ENCODE measurements around the gene WDR6.

The WDR6 gene, protein sequence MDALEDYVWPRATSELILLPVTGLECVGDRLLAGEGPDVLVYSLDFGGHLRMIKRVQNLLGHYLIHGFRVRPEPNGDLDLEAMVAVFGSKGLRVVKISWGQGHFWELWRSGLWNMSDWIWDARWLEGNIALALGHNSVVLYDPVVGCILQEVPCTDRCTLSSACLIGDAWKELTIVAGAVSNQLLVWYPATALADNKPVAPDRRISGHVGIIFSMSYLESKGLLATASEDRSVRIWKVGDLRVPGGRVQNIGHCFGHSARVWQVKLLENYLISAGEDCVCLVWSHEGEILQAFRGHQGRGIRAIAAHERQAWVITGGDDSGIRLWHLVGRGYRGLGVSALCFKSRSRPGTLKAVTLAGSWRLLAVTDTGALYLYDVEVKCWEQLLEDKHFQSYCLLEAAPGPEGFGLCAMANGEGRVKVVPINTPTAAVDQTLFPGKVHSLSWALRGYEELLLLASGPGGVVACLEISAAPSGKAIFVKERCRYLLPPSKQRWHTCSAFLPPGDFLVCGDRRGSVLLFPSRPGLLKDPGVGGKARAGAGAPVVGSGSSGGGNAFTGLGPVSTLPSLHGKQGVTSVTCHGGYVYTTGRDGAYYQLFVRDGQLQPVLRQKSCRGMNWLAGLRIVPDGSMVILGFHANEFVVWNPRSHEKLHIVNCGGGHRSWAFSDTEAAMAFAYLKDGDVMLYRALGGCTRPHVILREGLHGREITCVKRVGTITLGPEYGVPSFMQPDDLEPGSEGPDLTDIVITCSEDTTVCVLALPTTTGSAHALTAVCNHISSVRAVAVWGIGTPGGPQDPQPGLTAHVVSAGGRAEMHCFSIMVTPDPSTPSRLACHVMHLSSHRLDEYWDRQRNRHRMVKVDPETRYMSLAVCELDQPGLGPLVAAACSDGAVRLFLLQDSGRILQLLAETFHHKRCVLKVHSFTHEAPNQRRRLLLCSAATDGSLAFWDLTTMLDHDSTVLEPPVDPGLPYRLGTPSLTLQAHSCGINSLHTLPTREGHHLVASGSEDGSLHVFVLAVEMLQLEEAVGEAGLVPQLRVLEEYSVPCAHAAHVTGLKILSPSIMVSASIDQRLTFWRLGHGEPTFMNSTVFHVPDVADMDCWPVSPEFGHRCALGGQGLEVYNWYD

DNA sequence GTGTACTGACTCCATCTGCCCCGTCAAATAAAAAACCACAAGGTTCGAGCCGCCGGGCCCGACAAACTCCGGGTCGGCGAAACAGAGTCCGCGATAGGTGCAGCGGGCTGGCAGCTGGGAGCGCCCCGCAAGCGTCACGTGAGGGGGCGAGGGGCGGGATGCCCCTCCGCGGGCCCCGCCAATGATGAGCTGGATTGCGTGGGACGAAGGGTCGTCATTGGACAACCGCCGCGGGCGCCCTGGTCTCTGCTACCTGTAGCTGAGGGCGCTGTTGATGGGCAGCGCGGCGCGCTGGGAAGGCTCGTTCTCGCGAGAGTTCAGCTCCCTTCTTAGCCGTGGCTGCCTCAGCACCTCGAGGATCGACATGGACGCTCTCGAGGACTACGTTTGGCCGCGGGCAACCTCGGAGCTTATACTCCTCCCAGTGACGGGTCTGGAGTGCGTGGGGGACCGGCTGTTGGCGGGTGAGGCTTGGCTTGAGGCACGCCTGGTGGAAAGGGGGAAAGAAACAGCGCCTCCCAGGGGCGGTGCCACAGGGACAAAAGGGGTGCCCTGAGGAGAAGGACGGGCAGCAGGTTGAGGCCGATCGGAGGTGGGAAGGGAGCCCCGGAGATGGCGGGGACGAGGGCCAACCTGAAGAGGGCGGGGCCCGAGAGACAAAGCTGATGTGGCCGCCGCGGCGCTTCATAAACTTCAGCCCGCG lies at the start of gene WDR6:
Gene WDR6, plus strand, starts transcription at position 324 of the 703 bp plus-strand sequence. Its CDS starts 41 bp downstream, at position 365.
- peak; percentile 74 to 98 (median 91) for DNase-seq

DNA sequence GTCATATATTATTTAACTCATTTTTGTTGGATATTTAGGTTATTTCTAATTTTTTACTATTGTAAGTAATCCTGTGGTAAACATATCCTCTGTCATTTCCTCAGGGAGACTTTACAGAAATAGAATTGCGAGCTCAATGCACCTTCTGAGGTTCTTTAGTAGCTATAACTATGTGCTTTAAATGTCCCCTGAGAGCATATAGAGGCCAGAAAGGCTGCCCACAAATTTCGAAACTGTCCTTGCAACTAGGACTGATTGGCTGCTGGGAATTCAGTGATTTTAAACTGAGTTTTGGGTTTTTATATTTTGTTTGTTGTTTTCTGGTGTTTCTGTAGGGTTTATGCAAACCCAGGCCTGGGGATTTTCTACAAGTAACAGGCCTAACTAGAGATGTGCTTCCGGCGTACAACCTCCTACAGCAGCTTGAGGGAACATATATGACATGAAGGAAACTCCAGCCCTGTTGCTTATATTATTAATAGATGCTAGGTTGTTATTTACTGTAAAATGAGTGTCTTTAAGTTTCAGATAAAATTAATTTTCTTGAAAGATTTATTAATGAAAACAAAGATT lies 46.3 kb upstream of the WDR6 start:
- no peak for DNase-seq

DNA sequence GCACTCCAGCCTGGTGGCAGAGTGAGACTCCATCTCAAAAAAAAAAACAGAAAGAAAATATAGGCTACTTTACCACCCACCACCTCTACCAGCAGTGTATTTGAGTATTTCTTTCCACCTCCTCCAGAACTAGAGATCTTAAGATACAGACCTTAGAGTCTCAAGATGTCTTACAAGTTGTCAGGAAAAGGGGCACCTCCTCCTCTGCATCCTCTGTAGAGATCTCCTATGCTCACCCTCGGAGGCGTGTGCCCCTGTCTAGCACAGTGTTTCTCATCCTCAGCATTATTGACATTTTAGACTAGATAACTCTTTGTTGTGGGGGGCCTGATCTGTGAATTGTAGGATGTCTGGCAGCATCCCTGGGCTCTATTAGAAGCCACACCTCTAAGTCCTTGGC lies 44.9 kb upstream of the WDR6 start:
- DNase-seq: no peak

DNA sequence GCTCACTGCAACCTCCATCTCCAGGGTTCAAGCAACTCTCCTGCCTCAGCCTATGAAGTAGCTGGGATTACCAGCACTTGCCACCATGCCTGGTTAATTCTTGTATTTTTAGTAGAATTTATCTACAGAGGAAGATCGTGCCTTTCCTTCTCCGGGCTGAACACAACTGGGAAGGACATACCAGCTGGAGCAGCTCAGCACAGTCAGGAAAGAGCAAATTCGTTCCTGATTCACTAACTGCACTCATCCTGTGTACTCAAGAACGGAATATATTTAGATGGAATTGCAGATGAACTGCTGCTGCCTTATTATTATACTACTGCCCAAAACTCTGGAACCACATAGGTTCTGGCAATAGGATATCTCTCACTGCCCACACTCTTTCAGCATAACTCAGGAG lies 44.3 kb upstream of the WDR6 start:
- no peak for DNase-seq

DNA sequence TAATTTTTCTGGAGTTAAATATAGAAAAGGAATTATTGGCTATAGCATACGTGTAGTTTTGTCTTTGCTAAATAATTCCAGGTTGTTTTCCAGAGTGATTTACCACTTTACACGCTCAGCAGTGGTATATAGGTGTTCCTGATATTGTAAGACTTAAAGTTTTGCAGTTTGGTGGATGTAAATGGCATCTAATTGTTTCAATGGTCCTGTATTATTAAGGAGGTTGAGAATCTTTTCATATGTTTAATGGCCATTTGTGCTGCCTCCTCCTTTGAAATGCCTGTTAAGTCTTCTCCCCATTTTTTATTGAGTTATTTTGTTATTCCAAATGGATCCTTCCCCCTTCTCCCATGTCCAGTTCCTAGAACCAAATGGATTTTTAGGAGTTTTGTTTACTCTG lies 43.6 kb upstream of the WDR6 start:
- DNase-seq: no peak

DNA sequence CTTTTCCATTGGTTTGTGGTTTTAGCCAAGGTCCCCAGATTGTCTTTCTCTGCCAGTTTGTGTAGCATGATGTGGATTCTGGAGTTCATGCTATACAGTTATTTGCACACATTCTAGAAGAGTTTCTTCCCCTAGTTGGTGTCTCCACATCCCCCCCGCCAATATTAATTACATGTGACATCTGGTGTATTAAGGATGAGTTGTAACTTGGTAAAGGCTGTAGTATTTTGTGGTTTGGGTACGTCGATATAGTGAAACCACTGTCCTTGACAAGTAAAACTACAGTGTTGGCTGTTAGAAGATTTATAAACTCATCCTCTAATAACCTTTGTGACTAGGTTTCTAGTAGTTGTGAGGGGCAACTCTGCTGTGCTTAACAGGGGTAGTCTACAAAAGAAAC lies 40.8 kb upstream of the WDR6 start:
- no peak for DNase-seq

DNA sequence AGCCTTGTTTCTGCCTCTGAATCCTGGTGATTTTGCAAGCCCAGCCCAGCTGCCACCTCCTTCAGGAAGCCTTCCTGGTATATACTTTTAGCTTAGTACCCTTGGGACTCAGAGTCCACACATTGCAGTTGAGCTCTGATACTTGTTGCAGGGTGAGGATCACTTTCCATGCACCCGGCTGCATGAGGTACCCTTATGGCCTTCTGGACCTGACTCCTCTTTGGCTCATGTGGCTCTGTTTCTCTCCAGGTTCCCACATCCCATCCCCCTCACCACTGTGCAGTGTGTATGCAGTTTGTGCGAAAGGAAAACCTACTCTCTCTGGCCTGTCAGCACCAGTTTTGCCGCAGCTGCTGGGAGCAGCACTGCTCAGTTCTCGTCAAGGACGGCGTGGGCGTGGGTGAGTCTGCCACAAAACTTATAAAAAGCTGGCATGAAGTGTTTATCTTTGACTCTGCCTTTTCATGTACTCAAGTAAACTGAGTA lies 40.3 kb upstream of the WDR6 start:
- DNase-seq: no peak

DNA sequence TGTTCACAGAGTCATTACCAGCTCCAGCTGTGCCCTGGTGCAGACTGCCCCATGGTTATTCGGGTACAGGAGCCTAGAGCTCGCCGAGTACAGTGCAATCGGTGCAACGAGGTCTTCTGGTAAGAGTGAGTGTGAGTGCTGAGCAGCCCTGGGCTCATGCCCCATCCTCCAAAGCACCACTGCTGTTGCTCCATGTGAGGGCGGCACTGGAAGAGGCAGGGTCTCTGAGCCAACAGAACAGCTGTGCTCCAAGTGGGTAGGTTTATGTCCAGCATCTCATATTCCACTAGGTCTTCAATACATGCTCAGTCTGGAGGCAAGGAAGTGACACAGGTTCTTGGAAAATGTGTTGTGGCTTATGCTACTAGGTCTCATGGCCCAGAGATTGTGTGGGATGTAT lies 36.6 kb upstream of the WDR6 start:
- DNase-seq: no peak

DNA sequence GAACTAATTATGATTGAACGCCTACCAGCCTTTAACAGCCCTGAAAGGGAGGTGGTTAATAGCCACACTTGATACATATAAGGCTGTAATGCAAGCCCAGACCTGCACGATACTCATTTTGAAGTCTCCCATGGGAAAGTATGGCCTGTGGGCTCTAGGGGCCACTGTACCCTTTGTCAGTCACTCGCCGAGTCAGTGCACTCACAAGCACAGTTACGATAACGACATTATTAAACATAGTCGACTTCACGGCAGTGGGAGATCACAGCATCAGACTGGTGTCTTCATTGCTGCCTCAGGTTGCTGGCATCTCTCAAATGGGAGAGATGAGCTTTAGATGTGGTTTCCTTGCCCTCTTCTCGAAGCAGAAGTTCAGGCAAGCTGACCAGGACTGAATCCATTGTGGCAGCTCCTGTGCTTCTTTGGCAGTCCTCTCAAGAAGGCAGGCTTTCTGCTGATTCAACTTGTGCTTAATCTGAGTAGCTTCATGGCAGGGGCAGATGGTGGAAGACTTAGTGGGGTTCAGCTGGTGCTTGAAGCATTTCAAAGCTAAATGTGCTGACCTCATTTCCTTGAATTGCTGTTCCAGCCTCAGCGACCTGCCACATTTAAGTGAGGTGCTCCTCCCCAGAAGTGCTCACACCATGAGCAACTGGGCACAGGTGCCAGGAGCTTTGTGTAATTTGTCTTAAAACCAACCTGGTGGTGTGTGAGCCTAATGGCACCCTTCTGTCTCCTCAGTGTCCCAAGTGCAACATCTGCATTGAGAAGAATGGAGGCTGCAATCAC lies 32.9 kb upstream of the WDR6 start:
- DNase-seq: no peak

DNA sequence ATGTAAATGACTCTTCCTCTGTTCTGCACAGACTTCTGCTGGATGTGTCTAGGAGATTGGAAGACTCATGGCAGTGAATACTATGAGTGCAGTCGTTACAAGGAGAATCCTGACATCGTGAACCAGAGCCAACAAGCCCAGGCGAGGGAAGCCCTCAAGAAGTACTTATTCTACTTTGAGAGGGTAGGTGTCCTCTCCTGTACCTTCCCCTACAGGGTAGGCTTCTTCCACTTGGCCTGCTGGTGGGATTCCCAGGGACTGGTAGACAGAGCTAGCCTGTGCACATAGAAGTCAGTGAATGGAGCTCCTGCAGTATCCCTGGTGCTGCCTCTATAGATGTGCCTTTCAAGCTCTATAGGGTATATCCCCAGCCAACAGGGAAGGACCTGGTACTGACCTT lies 27.7 kb upstream of the WDR6 start:
- DNase-seq: no peak

DNA sequence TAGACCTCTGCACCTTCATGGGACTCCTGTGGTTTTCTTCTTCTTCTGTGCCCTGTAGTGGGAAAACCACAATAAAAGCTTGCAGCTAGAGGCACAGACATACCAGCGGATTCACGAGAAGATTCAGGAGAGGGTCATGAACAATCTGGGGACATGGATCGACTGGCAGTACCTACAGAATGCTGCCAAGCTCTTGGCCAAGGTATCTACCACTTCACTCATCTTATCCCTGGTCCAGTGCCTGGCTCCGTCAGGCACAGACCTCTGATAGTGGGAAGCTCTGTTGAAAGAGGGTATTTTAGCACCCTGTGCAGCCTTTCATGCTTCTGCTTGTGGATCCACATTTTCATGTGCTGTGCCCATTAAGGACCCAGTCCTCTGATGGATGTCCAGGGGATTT lies 26.9 kb upstream of the WDR6 start:
- no peak for DNase-seq

DNA sequence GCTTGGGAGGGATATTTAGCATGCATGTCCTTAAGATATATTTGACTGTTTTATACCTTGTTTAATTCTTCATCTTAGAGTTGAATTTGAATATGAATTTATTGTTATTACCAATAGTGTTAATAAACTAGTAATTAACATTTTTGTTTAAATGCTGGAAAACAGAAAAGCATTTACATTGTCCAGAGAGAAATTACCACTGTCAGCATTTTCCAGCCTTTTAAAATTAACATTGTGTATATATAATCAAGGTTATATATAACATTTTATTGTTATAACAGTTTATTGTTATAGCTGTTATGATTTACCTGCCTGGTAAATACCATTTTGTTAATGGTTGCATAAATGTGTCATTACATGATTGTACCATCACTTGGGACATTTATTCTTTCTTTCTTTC lies 25.2 kb upstream of the WDR6 start:
- DNase-seq: no peak

DNA sequence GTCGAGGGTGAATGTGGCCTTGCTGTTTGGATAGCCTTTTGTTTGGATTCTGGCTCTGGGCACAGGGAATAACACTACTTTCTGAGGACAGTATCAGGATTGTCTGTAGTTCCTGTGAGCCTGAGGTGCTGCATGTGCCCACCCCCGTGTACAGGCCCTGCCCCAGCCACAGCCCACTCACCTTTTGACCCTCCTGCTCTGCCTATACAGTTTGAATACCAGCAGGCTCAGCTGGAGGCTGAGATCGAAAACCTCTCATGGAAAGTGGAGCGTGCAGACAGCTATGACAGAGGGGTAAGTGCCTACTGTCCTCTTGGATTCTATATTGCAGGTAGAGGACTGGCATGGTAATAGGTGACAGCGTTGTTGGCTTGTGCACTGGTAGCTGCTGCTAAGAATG lies 24.5 kb upstream of the WDR6 start:
- DNase-seq: no peak

DNA sequence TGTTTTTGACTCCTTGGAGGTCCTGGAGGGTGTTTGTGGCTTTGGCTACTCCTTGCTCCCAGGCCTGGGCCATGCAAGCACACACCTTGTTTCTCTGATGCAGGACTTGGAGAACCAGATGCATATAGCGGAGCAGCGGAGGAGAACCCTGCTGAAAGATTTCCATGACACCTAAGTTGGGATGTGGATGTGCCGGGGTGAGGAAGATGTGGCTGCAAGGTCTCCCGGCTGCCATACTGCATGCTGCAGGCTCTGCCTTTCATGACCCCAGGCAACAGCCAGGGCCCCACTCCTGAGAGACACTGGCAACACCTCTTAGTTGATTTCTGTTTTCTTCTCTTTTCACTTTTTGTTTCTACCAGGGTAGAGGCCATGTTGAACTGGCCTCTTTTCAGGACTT lies 24.1 kb upstream of the WDR6 start:
- DNase-seq: no peak

DNA sequence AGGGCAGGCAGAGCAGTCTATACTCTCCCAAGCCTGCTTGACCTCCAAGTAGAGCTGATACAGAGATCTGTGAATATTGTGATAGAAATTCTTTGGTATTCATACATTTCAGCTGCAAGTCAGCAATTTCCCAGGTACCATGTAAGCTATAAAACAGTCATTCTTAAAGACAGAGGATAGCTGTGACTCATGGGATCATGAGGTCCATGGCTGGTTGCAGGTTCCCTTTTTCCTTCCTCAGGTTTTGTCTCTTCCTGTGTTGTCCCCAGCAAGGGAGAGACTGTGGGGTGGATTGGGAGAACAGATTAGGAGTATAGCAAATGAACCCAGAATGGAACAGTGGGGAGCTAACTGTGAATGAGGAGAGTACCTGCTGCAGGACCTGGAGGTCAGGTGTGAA lies 22.5 kb upstream of the WDR6 start:
- DNase-seq: no peak

DNA sequence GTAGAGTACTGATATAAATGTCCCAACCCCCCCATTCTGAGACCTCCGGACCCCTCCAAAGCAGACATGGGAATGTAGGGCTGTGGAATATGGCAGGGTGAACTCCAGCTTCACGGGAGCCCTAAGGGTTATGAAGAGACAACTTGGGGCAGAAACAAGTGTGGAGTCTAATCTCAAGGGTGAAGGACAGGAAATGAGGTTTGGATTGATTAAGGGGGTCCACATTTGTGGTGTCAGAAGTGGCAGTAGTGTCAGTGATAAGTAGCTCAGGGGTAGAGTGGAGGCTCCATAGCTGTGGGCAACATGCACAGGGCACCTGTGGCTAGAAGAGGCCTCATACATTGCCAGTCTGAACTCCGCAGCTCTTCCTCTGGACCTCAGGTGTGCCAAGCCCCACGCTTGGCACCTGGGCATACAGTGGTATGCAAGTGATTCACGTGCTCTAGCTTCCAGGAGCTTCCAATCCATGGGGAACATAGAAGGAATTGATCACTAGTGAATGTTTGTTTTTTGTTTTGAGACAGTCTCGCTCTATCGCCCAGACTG lies 21.3 kb upstream of the WDR6 start:
- no peak for DNase-seq

DNA sequence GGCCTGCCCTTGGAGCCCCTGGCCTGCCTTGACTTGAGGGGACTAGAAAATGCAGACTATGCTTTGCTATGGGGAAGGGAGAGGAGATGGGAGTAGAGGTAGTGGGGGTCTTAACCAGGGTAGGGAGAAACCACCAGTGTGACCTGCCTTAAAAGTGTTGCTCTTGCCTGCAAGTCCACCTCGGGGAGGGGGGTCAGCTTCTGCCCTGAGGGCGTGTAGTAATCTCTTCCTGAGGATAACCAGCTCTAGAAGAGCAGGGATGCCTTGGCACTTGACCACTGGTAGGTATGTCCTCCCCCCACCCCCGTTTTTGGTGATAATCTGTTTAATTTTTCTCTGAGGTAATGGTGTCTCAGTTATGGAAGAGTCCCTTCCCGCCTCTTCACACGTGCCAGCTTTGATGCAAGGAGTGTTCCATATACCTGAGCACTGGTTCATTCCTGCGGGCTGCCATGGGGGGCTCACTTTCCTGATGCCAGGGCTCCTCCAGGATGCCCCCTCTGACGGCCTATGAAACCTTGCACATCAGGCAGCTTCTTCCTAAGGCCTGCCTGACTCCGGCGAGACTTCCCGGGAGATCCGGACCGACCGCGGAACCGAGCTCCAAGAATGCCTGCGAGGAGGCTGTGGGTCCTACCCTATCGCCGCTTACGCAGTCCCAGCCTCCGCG lies 17.9 kb upstream of the WDR6 start:
- DNase-seq: no peak

DNA sequence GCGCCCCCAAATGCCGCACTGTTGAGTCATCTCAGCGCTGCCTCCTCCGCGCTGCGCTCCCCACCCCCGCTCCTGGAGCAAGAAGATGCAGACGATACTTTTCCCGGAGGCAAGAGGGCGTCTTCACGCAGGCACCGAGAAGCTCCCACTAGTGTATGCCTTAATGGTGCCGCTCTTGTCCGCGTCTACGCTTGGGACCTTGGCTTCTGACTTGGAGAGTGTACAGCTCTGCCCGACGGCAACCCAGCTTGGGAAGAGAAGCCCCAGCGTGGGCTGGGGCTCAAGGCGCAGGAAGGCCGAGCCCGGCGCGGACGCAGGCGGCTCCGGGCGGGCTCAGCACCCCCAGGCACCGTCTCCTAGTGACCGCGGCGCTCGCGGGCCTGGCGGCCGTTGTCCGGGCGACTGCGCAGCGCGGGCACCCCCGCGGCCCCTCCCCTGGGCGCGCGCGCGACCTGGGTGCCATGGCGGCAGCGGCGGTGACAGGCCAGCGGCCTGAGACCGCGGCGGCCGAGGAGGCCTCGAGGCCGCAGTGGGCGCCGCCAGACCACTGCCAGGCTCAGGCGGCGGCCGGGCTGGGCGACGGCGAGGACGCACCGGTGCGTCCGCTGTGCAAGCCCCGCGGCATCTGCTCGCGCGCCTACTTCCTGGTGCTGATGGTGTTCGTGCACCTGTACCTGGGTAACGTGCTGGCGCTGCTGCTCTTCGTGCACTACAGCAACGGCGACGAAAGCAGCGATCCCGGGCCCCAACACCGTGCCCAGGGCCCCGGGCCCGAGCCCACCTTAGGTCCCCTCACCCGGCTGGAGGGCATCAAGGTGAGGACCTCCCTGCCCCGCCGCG lies 17.2 kb upstream of the WDR6 start, which contains the start of gene P4HTM:
Gene P4HTM, plus strand, starts transcription at position 446 of the 840 bp plus-strand sequence. Its CDS starts 16 bp downstream, at position 462.
- peak in 13 of 14 donors; percentile 65 to 95 (median 86) for DNase-seq

Measured in C1 segment of cervical spinal cord (tissue), 14 donors.